GM19455 (cell line): ENCODE results near the gene GALNT15.

ENCODE experiments used
- ATAC-seq: cut with Tn5 transposase; IDR thresholded peaks from one replicate; pipeline ENCODE4 v1.9.1; 2021; ENCODE audit not compliant: unreplicated experiment

The GALNT15 gene

GRCh38 chr3:16249886-16250285 lies 75.4 kb downstream of the GALNT15 start:
- no peak for ATAC-seq

GRCh38 chr3:16251316-16252085 lies 77.0 kb downstream of the GALNT15 start:
- no peak for ATAC-seq

GRCh38 chr3:16252243-16252978 lies 77.9 kb downstream of the GALNT15 start:
- ATAC-seq = no peak

- no peak for ATAC-seq
These were observed 78.5 kb downstream of the GALNT15 start for GRCh38 chr3:16252988-16253387.

- ATAC-seq = no peak
These were observed 79.1 kb downstream of the GALNT15 start for GRCh38 chr3:16253601-16254000.

- no peak for ATAC-seq
These were observed 80.4 kb downstream of the GALNT15 start for GRCh38 chr3:16254916-16255315.

GRCh38 chr3:16255326-16255725 lies 80.8 kb downstream of the GALNT15 start:
- ATAC-seq = no peak

- no peak for ATAC-seq
These were observed 81.2 kb downstream of the GALNT15 start for GRCh38 chr3:16255726-16256125.

- ATAC-seq = no peak
These were observed 82.8 kb downstream of the GALNT15 start for GRCh38 chr3:16257309-16257708.

- no peak for ATAC-seq
These were observed 83.7 kb downstream of the GALNT15 start for GRCh38 chr3:16258177-16258576.

- no peak for ATAC-seq
These were observed 84.4 kb downstream of the GALNT15 start for GRCh38 chr3:16258866-16259265.

GRCh38 chr3:16260046-16260445 lies 85.6 kb downstream of the GALNT15 start:
- no peak for ATAC-seq

GRCh38 chr3:16262174-16262573 lies 87.7 kb downstream of the GALNT15 start:
- ATAC-seq = no peak

- ATAC-seq = no peak
These were observed 89.8 kb downstream of the GALNT15 start for GRCh38 chr3:16264174-16264707.

- peak; percentile 98 for ATAC-seq
These were observed 90.4 kb downstream of the GALNT15 start, which contains the start of the genes DPH3 and OXNAD1 for GRCh38 chr3:16264708-16265454. Gene DPH3, minus strand, starts transcription at chr3:16264943. Its CDS starts 67 bp downstream, at chr3:16264876. Gene OXNAD1, plus strand, starts transcription at chr3:16265212. Its CDS starts 5,741 bp downstream, at chr3:16270953.

- ATAC-seq = no peak
These were observed 90.9 kb downstream of the GALNT15 start for GRCh38 chr3:16265455-16265786.

GRCh38 chr3:16266714-16267113 lies 92.2 kb downstream of the GALNT15 start:
- no peak for ATAC-seq

GRCh38 chr3:16270855-16271254 lies 96.4 kb downstream of the GALNT15 start:
- no peak for ATAC-seq

GRCh38 chr3:16272588-16272987 lies 98.1 kb downstream of the GALNT15 start:
- ATAC-seq = no peak

GRCh38 chr3:16273867-16274266 lies 99.4 kb downstream of the GALNT15 start:
- no peak for ATAC-seq

GRCh38 chr3:16277471-16277870 lies 103.0 kb downstream of the GALNT15 start:
- ATAC-seq = no peak
